ENCODE data around the gene ITM2A.

The ITM2A gene

DNA sequence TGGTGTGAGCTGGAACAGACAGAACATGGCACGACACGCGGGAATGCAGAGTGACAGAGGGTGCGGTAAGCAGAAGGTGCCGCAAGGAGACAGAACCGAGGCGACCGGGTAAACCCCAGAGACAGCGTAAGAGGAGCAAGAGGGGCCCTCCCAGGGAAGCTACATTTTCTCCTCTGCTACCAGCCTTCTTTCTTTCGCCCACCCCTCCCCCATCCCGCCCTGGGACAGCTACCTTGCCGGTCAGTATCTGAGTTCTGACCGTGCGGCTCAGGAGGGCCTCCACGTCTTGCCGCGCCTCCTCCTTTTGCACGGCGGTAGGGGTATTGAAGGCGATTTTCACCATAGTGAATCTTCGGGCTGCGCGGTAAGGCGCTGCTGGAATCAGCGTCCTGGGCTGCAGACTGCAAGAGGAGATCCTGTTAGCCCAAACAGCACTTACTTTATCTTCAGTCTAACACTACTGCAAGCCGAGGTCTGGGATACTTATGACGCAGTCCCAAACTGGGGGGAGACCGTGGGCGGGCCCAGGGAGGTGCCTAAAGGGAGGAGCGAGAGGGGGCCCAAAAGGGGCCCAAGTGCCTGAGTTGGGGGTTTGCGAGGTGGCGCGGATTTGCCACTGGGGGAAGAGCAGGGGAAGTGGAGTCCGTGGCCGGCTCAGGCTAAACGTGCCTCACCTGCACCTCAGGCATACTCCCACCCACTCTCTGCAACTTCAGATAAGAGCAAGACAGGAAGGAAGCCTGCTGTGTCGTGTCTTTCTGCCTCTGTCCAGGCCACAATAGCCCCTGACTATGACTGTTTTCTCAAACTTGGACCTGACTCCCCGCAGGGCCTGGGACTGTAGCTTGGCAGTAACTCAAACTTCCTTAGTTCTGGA lies at the start of gene ITM2A:
Gene ITM2A, minus strand, starts transcription at position 462 of the 877 bp plus-strand sequence. Its CDS starts 119 bp downstream, at position 343.
- TF ChIP-seq ZFX (IDR thresholded peaks at IDR 0.05; ENCODE audit: borderline replicate concordance): no peak
- TF ChIP-seq, protein P1, sequence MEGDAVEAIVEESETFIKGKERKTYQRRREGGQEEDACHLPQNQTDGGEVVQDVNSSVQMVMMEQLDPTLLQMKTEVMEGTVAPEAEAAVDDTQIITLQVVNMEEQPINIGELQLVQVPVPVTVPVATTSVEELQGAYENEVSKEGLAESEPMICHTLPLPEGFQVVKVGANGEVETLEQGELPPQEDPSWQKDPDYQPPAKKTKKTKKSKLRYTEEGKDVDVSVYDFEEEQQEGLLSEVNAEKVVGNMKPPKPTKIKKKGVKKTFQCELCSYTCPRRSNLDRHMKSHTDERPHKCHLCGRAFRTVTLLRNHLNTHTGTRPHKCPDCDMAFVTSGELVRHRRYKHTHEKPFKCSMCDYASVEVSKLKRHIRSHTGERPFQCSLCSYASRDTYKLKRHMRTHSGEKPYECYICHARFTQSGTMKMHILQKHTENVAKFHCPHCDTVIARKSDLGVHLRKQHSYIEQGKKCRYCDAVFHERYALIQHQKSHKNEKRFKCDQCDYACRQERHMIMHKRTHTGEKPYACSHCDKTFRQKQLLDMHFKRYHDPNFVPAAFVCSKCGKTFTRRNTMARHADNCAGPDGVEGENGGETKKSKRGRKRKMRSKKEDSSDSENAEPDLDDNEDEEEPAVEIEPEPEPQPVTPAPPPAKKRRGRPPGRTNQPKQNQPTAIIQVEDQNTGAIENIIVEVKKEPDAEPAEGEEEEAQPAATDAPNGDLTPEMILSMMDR (IDR thresholded peaks at IDR 0.05): no peak
- H3K27ac ChIP-seq: no peak within 1 kb of the TSS

DNA sequence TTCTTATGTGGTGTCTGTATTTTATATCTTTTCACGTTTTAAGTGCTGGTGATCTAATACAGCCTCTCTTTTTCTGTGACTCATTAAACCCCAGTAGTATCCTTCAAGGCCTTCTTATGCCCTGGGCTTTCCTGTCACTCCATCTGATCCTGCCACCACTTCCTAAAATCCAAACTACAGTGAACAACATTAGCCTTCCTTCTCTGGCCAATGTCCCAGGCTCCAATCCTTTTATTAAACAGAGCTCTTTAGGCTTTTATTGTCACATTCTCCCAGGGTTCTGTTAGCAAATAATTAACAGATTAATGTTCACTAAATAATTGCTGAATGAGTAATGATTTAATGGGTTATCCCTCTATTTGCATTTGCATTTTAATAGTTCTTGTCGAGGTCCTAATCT lies 47.9 kb upstream of the ITM2A start:
- TF ChIP-seq ZFX (IDR thresholded peaks at IDR 0.05; ENCODE audit: borderline replicate concordance): no peak
- TF ChIP-seq, protein P1 (IDR thresholded peaks at IDR 0.05): no peak
- H3K27ac ChIP-seq: peak overlapping the region; percentile 88

DNA sequence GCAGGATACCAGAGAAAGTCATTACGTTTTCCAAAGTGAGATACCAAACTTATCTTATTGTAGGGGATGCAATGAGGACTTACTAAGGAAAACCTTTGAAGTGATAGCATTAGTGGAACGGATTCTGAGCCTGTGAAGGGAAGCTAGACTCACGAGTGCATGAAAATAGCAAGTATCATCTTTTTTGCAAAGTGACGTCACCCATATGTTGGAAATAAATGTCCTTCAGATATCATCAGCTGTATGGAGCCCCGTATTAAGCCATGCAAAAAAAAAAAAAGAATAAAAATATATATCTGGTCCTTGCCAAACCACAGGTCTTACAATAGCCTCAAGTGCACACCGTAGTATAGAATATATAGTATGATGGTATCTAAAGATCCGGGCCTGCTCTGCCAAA lies 46.8 kb upstream of the ITM2A start:
- peak overlapping the region; percentile 88 for H3K27ac ChIP-seq
- no peak for TF ChIP-seq ZFX (IDR thresholded peaks at IDR 0.05; ENCODE audit: borderline replicate concordance)
- TF ChIP-seq, protein P1 (IDR thresholded peaks at IDR 0.05): no peak

DNA sequence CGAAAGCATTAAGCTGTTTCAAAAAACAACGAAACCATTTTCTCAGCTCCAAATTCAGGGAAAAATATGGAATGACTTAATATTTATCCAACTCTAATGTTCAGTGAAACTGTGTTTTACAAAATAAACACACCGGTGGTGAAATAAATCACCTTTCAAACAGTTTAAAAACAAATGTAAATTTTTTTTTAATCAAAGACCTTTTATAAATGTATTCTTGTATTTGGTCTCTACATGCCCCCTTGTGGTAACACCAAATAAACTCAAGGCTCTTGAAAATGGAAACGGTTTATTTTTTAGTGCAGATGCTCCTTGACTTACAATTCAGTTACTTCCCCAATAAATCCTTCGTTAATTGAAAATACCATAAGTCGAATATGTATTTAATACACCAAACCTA lies 45.8 kb upstream of the ITM2A start:
- H3K27ac ChIP-seq: peak overlapping the region; percentile 88
- no peak for TF ChIP-seq ZFX (IDR thresholded peaks at IDR 0.05; ENCODE audit: borderline replicate concordance)
- TF ChIP-seq, protein P1 (IDR thresholded peaks at IDR 0.05): peak; percentile 64

DNA sequence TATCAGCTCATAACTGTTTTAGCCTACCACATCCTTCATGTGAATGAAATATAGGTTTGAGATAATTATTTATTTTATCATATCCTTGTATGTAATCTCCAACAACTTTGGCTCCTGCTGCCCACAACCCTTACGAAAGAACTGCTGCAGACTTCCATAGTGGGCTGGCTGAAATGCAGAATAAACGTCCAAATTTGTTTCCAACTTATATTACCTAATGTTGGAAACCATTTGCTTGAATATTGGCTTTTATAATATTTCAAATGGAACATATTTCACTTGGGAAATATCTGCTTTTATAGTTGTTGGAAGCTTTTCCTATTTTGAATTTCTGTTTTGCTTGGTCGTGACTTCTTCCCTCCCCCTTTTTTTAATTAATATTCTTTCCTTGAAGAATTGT lies 45.0 kb upstream of the ITM2A start:
- no peak for TF ChIP-seq ZFX (IDR thresholded peaks at IDR 0.05; ENCODE audit: borderline replicate concordance)
- TF ChIP-seq, protein P1 (IDR thresholded peaks at IDR 0.05): no peak
- peak overlapping the region; percentile 88 for H3K27ac ChIP-seq

DNA sequence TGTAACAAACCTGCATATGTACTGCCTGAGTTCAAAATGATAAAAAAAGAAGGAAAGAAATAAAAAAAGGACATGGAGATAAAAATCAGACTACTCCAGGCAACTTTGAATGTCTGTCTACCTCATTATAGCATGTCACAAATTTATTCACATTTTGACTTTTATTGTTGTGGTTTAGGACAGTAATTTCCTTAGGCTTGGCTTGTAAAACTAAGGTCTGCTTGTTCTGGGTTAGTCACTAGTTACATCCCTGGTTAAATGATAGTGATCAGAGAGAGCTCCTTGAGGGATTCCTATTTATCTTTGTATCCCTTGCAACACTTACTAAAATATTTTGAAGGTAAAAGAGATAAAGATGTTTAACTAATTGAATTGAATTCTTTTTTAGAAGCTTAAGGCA lies 42.5 kb upstream of the ITM2A start:
- peak overlapping the region; percentile 88 for H3K27ac ChIP-seq
- TF ChIP-seq, protein P1 (IDR thresholded peaks at IDR 0.05): no peak
- TF ChIP-seq ZFX (IDR thresholded peaks at IDR 0.05; ENCODE audit: borderline replicate concordance): no peak

DNA sequence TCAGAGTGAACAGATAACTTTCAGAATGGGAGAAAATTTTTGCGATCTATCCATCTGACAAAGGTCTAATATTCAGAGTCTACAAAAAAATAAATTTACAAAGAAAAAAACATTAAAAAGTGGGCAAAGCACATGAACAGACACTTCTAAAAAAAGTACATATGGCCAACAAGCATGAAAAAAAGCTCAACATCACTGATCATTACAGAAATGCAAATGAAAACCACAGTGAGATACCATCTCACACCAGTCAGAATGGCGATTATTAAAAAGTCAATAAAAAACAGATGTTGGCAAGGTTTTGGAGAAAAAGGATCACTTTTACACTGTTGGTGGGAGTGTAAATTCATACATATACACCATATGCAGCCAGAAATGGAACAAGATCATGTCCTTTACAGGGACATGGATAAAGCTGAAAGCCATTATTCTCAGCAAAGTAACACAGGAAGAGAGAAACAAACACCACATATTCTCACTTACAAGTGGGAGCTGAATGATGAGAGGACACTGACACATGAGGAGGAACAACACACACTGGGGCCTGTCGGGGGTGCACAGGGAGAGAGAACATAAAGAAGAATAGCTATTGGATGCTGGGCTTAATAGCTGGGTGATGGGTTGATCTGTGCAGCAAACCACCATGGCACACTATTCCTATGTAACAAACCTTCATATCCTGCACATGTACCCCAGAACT lies 41.6 kb upstream of the ITM2A start:
- no peak for TF ChIP-seq ZFX (IDR thresholded peaks at IDR 0.05; ENCODE audit: borderline replicate concordance)
- TF ChIP-seq, protein P1 (IDR thresholded peaks at IDR 0.05): no peak

More for the DNA sequence above, 41.6 kb upstream of the ITM2A start:
- peak overlapping the region; percentile 88 for H3K27ac ChIP-seq

Measured in 22Rv1 (cell line).